Dedifferentiated amniotic fluid mesenchymal stem cell (primary cell): ENCODE data around the gene CYP27C1.
"Not testable (repeated sequence)": the region's sequence is repeated elsewhere in the genome, so short reads cannot be mapped to it uniquely, and the experiment has no call there.

Experiments
- DNase-seq: peaks from one replicate; pipeline ENCODE4 v3.0.0-alpha.2; 2016; ENCODE audit errors: extremely low spot score

The CYP27C1 gene

GRCh38 chr2:127224135-127224534 is 4.0 kb upstream of the CYP27C1 start:
- DNase-seq, result not testable (repeated sequence)

GRCh38 chr2:127220768-127221527 is 849 bp upstream of the CYP27C1 start:
- DNase-seq, result no peak

- DNase-seq, result peak; percentile 23
Measured at GRCh38 chr2:127219171-127220070, 678 bp downstream of the CYP27C1 start.

- no peak for DNase-seq
Measured at GRCh38 chr2:127218812-127219170, 1.3 kb downstream of the CYP27C1 start.

- peak; percentile 91 for DNase-seq
Measured at GRCh38 chr2:127217470-127218325, 2.4 kb downstream of the CYP27C1 start.

- no peak for DNase-seq
Measured at GRCh38 chr2:127216593-127216992, 3.5 kb downstream of the CYP27C1 start.

GRCh38 chr2:127216095-127216494 is 4.0 kb downstream of the CYP27C1 start:
- peak; percentile 14 for DNase-seq

- not testable (repeated sequence) for DNase-seq
Measured at GRCh38 chr2:127214201-127214600, 5.9 kb downstream of the CYP27C1 start.

- DNase-seq, result peak; percentile 76
Measured at GRCh38 chr2:127208313-127208712, 11.8 kb downstream of the CYP27C1 start.

- no peak for DNase-seq
Measured at GRCh38 chr2:127205218-127206125, 14.6 kb downstream of the CYP27C1 start.

- no peak for DNase-seq
Measured at GRCh38 chr2:127201452-127201851, 18.6 kb downstream of the CYP27C1 start.

GRCh38 chr2:127200962-127201361 is 19.1 kb downstream of the CYP27C1 start:
- DNase-seq, result no peak

- DNase-seq, result no peak
Measured at GRCh38 chr2:127199223-127199622, 20.9 kb downstream of the CYP27C1 start.

GRCh38 chr2:127197475-127198385 is 22.4 kb downstream of the CYP27C1 start:
- DNase-seq, result no peak

- no peak for DNase-seq
Measured at GRCh38 chr2:127196998-127197397, 23.1 kb downstream of the CYP27C1 start.

GRCh38 chr2:127196549-127196948 is 23.6 kb downstream of the CYP27C1 start:
- DNase-seq, result no peak

GRCh38 chr2:127195140-127196074 is 24.7 kb downstream of the CYP27C1 start:
- no peak for DNase-seq

GRCh38 chr2:127194447-127194846 is 25.7 kb downstream of the CYP27C1 start:
- DNase-seq, result no peak

- peak; percentile 75 for DNase-seq
Measured at GRCh38 chr2:127193967-127194280, 26.2 kb downstream of the CYP27C1 start.
